Sigmoid colon (tissue), 7 donors: ENCODE results near the gene PHETA1. TPM values are rescaled to one million over a fixed set of nuclear protein-coding genes. Genes with fewer than 3 reads are reported as not detected.

Experiments used
- DNase-seq: peaks from one replicate; pipeline ENCODE4 v3.0.0-alpha.2; 2019
- H3K27ac ChIP-seq, 4 donors: fragments of 200-600 bp; sonication (generic); one replicate each; pipeline ENCODE4 v1.5.1; 2016 to 2019; ENCODE audit warnings: mild to moderate bottlenecking in 1 of 4
- H3K27me3 ChIP-seq, 3 donors: fragments of 200-600 bp; sonication (generic); one replicate each; pipeline ENCODE4 v1.5.1; 2019; ENCODE audit warnings: mild to moderate bottlenecking in 1 of 3
- H3K36me3 ChIP-seq, 4 donors: fragments of 200-600 bp; sonication (generic); one replicate each; pipeline ENCODE4 v1.5.1; 2016 to 2019
- H3K4me1 ChIP-seq, 4 donors: fragments of 200-600 bp; sonication (generic); one replicate each; pipeline ENCODE4 v1.5.1; 2017 to 2019
- H3K4me3 ChIP-seq, 4 donors: fragments of 200-600 bp; sonication (generic); one replicate each; pipeline ENCODE4 v1.5.1; 2017 to 2019; ENCODE audit warnings: mild to moderate bottlenecking in 2 of 4, moderate library complexity in 1 of 4
- H3K9me3 ChIP-seq, 4 donors: fragments of 200-600 bp in 3 of 4; sonication (generic) in 3 of 4; one replicate each; pipeline versions ENCODE4 v1.5.1 to v1.6.1; 2013 to 2019
- CTCF ChIP-seq, 4 experiments: fragments of 450-650 bp in 3 of 4; fragments of 200-600 bp in 1 of 4; IDR thresholded peaks; one replicate each; pipeline ENCODE4 v1.5.1; 2016 to 2019; ENCODE audit warnings: antibody characterized with exemption in 4 of 4, mild to moderate bottlenecking in 3 of 4, moderate library complexity in 2 of 4
- EP300 ChIP-seq, 4 donors: sonication (generic); formaldehyde crosslinking; IDR thresholded peaks; one replicate each; pipeline ENCODE4 v1.6.1; 2017; ENCODE audit warnings: antibody characterized with exemption in 4 of 4
- POLR2A ChIP-seq, 2 donors: fragments of 450-650 bp; IDR thresholded peaks; one replicate each; pipeline ENCODE4 v1.6.1; 2016; ENCODE audit warnings: antibody characterized with exemption in 2 of 2, mild to moderate bottlenecking in 2 of 2, moderate library complexity in 2 of 2
- POLR2AphosphoS5 ChIP-seq, 4 donors: sonication (generic); formaldehyde crosslinking; IDR thresholded peaks; one replicate each; pipeline ENCODE4 v1.6.1; 2017; ENCODE audit warnings: antibody characterized with exemption in 4 of 4
- WGBS, 2 donors: extraction: QIAGEN DNeasy Blood & Tissue Kit; methylation state at CpG; one replicate each; pipeline ENCODE4 v1.1.7; 2013; 5-methylcytosine and 5-hydroxymethylcytosine counted together
- intact Hi-C: fragments of 100-400 bp; cut with DNase I; formaldehyde crosslinking; loops from one replicate; pipeline ENCODE4 v1.15.1; 2023
- polyA plus RNA-seq, 3 donors: library from polyadenylated mRNA; stranded (reverse); fragments of 200-250 nt; gene quantifications; one replicate each; pipeline ENCODE4 v1.2.3, GENCODE V29; 2013
- total RNA-seq, 4 donors: library from RNA; depleted of rRNA; stranded (reverse); fragments of >200 nt; gene quantifications; one replicate each; pipeline ENCODE4 v1.1.0, GENCODE V29; 2016
- donor health status: healthy with polysubstance abuse.
- donor health status: Bipolar disorder and iron deficiency.
- donor health status: healthy.

Gene PHETA1
- total and polyA plus RNA-seq, 7 donors = 3.6 to 21.6 (median 6.1) TPM

GRCh38 chr12:111361073-111361716 is 7.7 kb downstream of the PHETA1 start:
- DNase-seq = no peak
- TF ChIP-seq POLR2A (IDR thresholded peaks at IDR 0.05) = no peak
- TF ChIP-seq POLR2AphosphoS5 (IDR thresholded peaks at IDR 0.05) = no peak
- no peak for TF ChIP-seq EP300 (IDR thresholded peaks at IDR 0.05)
- no peak for TF ChIP-seq CTCF (IDR thresholded peaks at IDR 0.05)
- Histone ChIP-seq H3K9me3 (no peaks in the 10 kb centered on the region), H3K4me1 (no peaks in the 10 kb centered on the region), H3K4me3 (no peak overlapping the region), H3K27ac (no peak overlapping the region), H3K36me3 (peaks cover 0 to 17% (median 10%) of the 10 kb centered on the region in 4 donors), H3K27me3 (no peaks in the 10 kb centered on the region)
- 54 to 66% methylated on average over 13 of the region's 13 CpGs for WGBS, 2 donors
- intact Hi-C loops = no loop called here

- WGBS, 2 donors = 55 to 71% methylated on average over 9 of the region's 9 CpGs
- Histone ChIP-seq H3K27ac (no peak overlapping the region), H3K4me3 (no peak overlapping the region)
These were observed 8.5 kb downstream of the PHETA1 start for GRCh38 chr12:111360325-111360930.

GRCh38 chr12:111359914-111360276 is 9.0 kb downstream of the PHETA1 start:
- no peak overlapping the region for H3K27ac ChIP-seq
- H3K9me3 ChIP-seq = no peaks in the 10 kb centered on the region
- DNase-seq = no peak
- peaks cover 0 to 17% (median 7%) of the 10 kb centered on the region in 4 donors for H3K36me3 ChIP-seq
- H3K4me1 ChIP-seq = no peaks in the 10 kb centered on the region
- H3K4me3 ChIP-seq = no peak overlapping the region
- 42 to 75% methylated on average over 5 of the region's 5 CpGs for WGBS, 2 donors
- no peak for TF ChIP-seq EP300 (IDR thresholded peaks at IDR 0.05)
- TF ChIP-seq CTCF (IDR thresholded peaks at IDR 0.05) = no peak
- no peak for TF ChIP-seq POLR2AphosphoS5 (IDR thresholded peaks at IDR 0.05)
- no peak for TF ChIP-seq POLR2A (IDR thresholded peaks at IDR 0.05)
- no peaks in the 10 kb centered on the region for H3K27me3 ChIP-seq
- intact Hi-C loops = no loop called here

More at GRCh38 chr12:111360325-111360930, 8.5 kb downstream of the PHETA1 start:
- Histone ChIP-seq H3K36me3 (peaks cover 0 to 17% (median 7%) of the 10 kb centered on the region in 4 donors), H3K9me3 (no peaks in the 10 kb centered on the region), H3K4me1 (no peaks in the 10 kb centered on the region), H3K27me3 (no peaks in the 10 kb centered on the region)
- no peak for DNase-seq
- intact Hi-C loops = no loop called here
- TF ChIP-seq EP300 (IDR thresholded peaks at IDR 0.05) (no peak), CTCF (IDR thresholded peaks at IDR 0.05) (no peak), POLR2AphosphoS5 (IDR thresholded peaks at IDR 0.05) (no peak), POLR2A (IDR thresholded peaks at IDR 0.05) (no peak)

GRCh38 chr12:111359231-111359913 is 9.5 kb downstream of the PHETA1 start:
- intact Hi-C loops = no loop called here
- no peak for TF ChIP-seq POLR2A (IDR thresholded peaks at IDR 0.05)
- peak in 1 of 4 donors; percentile 28 for TF ChIP-seq POLR2AphosphoS5 (IDR thresholded peaks at IDR 0.05)
- Histone ChIP-seq H3K27me3 (no peaks in the 10 kb centered on the region), H3K27ac (no peak overlapping the region), H3K4me1 (no peaks in the 10 kb centered on the region), H3K4me3 (no peak overlapping the region), H3K9me3 (no peaks in the 10 kb centered on the region), H3K36me3 (peaks cover 0 to 17% (median 7%) of the 10 kb centered on the region in 4 donors)
- WGBS, 2 donors = 39 to 43% methylated on average over 11 of the region's 11 CpGs
- DNase-seq = no peak

GRCh38 chr12:111355201-111355925 is 13.5 kb downstream of the PHETA1 start:
- H3K9me3 ChIP-seq = no peaks in the 10 kb centered on the region
- no peaks in the 10 kb centered on the region for H3K27me3 ChIP-seq
- H3K36me3 ChIP-seq = no peaks in the 10 kb centered on the region
- whole genome bisulfite sequencing, 2 donors = 66 to 87% methylated on average over 9 of the region's 9 CpGs
- no peak for DNase-seq
- intact Hi-C loops = no loop called here
- no peak overlapping the region for H3K4me3 ChIP-seq
- no peak for TF ChIP-seq CTCF (IDR thresholded peaks at IDR 0.05)
- TF ChIP-seq POLR2AphosphoS5 (IDR thresholded peaks at IDR 0.05) = no peak
- no peak for TF ChIP-seq EP300 (IDR thresholded peaks at IDR 0.05)
- TF ChIP-seq POLR2A (IDR thresholded peaks at IDR 0.05) = no peak
- no peaks in the 10 kb centered on the region for H3K4me1 ChIP-seq
- no peak overlapping the region for H3K27ac ChIP-seq
